ENCODE measurements around the gene TSPAN14. TPM values are rescaled to one million over a fixed set of nuclear protein-coding genes. Genes with fewer than 3 reads are reported as not detected.
A peak's percentile ranks its signal among the peaks of the same experiment; 100 is the strongest.

The TSPAN14 gene
- total and polyA plus RNA-seq, 2 of the 13 experiments (the other 11 are each of a cell fraction or from before 2014, with no cell fraction given) = 24.1 to 80.6 TPM

DNA sequence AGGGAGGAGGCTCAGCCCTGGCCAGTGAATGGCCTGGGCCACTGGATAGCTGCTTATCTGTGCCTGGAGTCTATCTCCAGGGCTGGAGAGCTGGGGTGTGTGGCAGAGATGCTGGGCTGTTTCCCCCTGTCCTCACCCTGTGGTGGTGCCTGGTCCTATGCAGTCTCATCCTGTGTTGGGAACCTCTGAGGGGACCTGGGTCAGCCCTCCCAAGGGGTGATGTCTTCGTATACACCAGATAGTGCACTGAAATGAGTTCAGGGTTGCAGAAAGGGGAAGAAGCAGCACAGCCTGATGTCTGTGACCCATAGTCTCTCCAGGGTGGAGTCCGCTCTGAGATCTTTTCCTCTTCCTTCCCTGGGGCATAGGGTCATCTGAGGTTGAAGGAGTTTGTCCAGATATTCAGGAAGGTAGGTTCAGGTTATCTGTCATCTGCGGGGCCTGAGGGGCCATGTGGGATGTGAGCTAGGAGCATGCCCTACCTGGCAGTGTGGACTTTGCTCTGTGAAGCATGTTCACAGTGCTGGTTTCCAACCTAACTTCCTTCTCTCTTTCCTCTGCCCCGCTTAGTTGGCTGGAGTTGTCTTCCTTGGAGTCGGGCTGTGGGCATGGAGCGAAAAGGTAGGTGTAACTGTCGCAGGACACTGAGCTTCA, 50.2 kb downstream of the TSPAN14 start (continued):
- TF ChIP-seq ETV5 (CRISPR knock-in tag; IDR thresholded peaks at IDR 0.05; ENCODE audit: borderline replicate concordance) = peak; percentile 46; the same call in 1 of the 2 replicates
- TF ChIP-seq HDAC1 (CRISPR knock-in tag; IDR thresholded peaks at IDR 0.05) = peak; percentile 31; the same call in 1 of the 2 replicates
- TF ChIP-seq ZNF747 (CRISPR knock-in tag; IDR thresholded peaks at IDR 0.05; ENCODE audit: borderline replicate concordance) = 0 out of 2 replicates have a peak, but pooled peaks have one; percentile 28
- TF ChIP-seq IRX3 (CRISPR knock-in tag; IDR thresholded peaks at IDR 0.05; ENCODE audit: borderline replicate concordance, low read depth) = no peak
- peak; percentile 20; the same call in 1 of the 2 replicates for TF ChIP-seq RXRA (CRISPR knock-in tag; IDR thresholded peaks at IDR 0.05)
- peak; percentile 14; the same call in 1 of the 2 replicates for TF ChIP-seq ZNF331 (CRISPR knock-in tag; IDR thresholded peaks at IDR 0.05)
- no peak for TF ChIP-seq ZNF160 (CRISPR knock-in tag; IDR thresholded peaks at IDR 0.05)
- TF ChIP-seq, protein P1, sequence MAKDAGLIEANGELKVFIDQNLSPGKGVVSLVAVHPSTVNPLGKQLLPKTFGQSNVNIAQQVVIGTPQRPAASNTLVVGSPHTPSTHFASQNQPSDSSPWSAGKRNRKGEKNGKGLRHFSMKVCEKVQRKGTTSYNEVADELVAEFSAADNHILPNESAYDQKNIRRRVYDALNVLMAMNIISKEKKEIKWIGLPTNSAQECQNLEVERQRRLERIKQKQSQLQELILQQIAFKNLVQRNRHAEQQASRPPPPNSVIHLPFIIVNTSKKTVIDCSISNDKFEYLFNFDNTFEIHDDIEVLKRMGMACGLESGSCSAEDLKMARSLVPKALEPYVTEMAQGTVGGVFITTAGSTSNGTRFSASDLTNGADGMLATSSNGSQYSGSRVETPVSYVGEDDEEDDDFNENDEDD (CRISPR knock-in tag; IDR thresholded peaks at IDR 0.05; ENCODE audit: borderline replicate concordance) = peak; percentile 46; the same call in 1 of the 2 replicates
- TF ChIP-seq MXD4 (CRISPR knock-in tag; IDR thresholded peaks at IDR 0.05) = peak; percentile 61; the same call in 1 of the 2 replicates
- TF ChIP-seq ZNF605 (CRISPR knock-in tag; IDR thresholded peaks at IDR 0.05) = peak; percentile 28; the same call in 1 of the 2 replicates
- TF ChIP-seq, protein P2, sequence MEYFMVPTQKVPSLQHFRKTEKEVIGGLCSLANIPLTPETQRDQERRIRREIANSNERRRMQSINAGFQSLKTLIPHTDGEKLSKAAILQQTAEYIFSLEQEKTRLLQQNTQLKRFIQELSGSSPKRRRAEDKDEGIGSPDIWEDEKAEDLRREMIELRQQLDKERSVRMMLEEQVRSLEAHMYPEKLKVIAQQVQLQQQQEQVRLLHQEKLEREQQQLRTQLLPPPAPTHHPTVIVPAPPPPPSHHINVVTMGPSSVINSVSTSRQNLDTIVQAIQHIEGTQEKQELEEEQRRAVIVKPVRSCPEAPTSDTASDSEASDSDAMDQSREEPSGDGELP (IDR thresholded peaks at IDR 0.05; ENCODE audit: borderline replicate concordance, low read depth) = no peak
- no peak for TF ChIP-seq SOX6 (IDR thresholded peaks at IDR 0.05)
- peak; percentile 17; the same call in 1 of the 2 replicates for TF ChIP-seq SOX6 (CRISPR knock-in tag; IDR thresholded peaks at IDR 0.05)
- TF ChIP-seq, protein P3, sequence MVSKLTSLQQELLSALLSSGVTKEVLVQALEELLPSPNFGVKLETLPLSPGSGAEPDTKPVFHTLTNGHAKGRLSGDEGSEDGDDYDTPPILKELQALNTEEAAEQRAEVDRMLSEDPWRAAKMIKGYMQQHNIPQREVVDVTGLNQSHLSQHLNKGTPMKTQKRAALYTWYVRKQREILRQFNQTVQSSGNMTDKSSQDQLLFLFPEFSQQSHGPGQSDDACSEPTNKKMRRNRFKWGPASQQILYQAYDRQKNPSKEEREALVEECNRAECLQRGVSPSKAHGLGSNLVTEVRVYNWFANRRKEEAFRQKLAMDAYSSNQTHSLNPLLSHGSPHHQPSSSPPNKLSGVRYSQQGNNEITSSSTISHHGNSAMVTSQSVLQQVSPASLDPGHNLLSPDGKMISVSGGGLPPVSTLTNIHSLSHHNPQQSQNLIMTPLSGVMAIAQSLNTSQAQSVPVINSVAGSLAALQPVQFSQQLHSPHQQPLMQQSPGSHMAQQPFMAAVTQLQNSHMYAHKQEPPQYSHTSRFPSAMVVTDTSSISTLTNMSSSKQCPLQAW (CRISPR knock-in tag; IDR thresholded peaks at IDR 0.05) = 0 out of 2 replicates have a peak, but pooled peaks have one; percentile 26
- no peak for TF ChIP-seq ZNF235 (CRISPR knock-in tag; IDR thresholded peaks at IDR 0.05; ENCODE audit: borderline replicate concordance)
- 0 out of 2 replicates have a peak, but pooled peaks have one; percentile 47 for TF ChIP-seq ZNF441 (CRISPR knock-in tag; IDR thresholded peaks at IDR 0.05; ENCODE audit: borderline replicate concordance)
- TF ChIP-seq ZBTB38 (CRISPR knock-in tag; IDR thresholded peaks at IDR 0.05) = peak; percentile 55; the same call in 1 of the 2 replicates
- no peak for TF ChIP-seq KMT2B (CRISPR knock-in tag; IDR thresholded peaks at IDR 0.05)
- TF ChIP-seq HMG20A (CRISPR knock-in tag; IDR thresholded peaks at IDR 0.05; ENCODE audit: borderline replicate concordance) = no peak; the same call in 1 of the 2 replicates
- TF ChIP-seq RARA (CRISPR knock-in tag; IDR thresholded peaks at IDR 0.05) = peak; percentile 49; the same call in 1 of the 2 replicates
- no peak for TF ChIP-seq HOXA5 (CRISPR knock-in tag; IDR thresholded peaks at IDR 0.05)
- no peak for TF ChIP-seq ZFP62 (CRISPR knock-in tag; IDR thresholded peaks at IDR 0.05)
- TF ChIP-seq ZMAT3 (CRISPR knock-in tag; conservative IDR thresholded peaks at IDR 0.05) = 0 out of 2 replicates have a peak, but pooled peaks have one; percentile 29
- TF ChIP-seq THYN1 (CRISPR knock-in tag; IDR thresholded peaks at IDR 0.05; ENCODE audit: borderline replicate concordance, low read depth) = no peak
- TF ChIP-seq, protein P4, sequence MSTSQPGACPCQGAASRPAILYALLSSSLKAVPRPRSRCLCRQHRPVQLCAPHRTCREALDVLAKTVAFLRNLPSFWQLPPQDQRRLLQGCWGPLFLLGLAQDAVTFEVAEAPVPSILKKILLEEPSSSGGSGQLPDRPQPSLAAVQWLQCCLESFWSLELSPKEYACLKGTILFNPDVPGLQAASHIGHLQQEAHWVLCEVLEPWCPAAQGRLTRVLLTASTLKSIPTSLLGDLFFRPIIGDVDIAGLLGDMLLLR (CRISPR knock-in tag; IDR thresholded peaks at IDR 0.05) = no peak
- 0 out of 2 replicates have a peak, but pooled peaks have one; percentile 65 for TF ChIP-seq ZNF792 (CRISPR knock-in tag; IDR thresholded peaks at IDR 0.05)
- TF ChIP-seq, protein P5, sequence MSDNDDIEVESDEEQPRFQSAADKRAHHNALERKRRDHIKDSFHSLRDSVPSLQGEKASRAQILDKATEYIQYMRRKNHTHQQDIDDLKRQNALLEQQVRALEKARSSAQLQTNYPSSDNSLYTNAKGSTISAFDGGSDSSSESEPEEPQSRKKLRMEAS (IDR thresholded peaks at IDR 0.05) = peak; percentile 88
- peak; percentile 64; the same call in 1 of the 2 replicates for TF ChIP-seq GATAD2A (CRISPR knock-in tag; IDR thresholded peaks at IDR 0.05)
